Measurements from ENCODE around the gene RIN1.

RIN1 gene

DNA sequence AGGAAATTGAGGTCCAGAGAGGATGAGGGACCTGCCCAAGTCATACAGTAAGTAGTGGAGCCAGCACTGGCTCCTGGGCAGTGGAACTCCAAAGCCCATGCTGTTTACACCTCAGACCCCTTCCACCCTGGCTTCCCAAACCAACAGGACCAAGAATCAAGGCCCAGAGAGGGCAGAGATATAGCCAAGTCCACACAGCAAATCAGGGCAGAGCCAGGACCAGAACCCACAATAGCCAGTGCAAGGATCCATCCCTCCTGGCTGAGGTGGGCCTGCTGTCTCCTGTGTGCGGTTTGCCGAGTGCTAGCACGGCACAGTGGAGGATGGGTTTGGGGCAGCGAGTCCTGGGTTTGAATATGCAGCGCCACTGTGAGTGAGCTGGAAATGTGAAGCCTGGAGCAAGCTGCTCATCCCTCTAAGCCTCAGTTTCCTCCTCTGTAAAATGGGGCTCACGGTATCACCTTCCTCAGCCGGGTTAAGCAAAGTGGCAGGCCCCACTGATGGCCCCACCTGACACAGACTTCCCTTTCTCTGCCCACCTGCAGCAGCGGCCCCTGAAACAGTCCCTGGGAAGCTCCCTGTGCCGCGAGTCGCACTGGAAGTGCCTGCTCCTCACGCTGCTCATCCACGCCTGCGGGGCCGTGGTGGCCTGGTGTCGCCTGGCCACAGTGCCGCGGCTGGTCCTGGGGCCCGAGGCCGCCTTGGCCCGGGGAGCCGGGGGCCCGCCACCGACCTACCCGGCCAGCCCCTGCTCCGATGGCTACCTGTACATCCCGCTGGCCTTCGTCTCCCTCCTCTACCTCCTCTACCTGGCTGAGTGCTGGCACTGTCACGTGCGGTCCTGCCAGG lies 42.2 kb downstream of the RIN1 start:
- DNase-seq = no peak

DNA sequence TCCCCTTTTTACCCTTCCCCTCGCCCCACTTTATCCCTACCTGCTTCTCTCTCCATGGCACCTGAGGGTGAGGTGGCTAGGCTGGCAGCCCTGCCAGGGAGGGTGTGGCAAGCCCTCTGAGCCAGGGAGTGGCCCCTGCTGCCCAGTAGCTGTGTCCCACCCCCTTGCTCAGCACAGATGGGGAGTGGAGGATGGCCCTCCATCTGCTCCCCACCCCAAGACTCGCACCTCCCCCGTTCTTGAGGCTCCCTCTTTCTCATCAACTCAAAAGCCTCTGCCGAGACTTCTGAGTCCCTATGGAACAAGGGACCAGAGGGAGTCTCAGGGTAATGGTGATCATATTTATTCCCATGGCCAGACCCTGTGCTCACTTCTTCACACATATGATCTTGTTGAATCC lies 42.9 kb downstream of the RIN1 start:
- DNase-seq = no peak

DNA sequence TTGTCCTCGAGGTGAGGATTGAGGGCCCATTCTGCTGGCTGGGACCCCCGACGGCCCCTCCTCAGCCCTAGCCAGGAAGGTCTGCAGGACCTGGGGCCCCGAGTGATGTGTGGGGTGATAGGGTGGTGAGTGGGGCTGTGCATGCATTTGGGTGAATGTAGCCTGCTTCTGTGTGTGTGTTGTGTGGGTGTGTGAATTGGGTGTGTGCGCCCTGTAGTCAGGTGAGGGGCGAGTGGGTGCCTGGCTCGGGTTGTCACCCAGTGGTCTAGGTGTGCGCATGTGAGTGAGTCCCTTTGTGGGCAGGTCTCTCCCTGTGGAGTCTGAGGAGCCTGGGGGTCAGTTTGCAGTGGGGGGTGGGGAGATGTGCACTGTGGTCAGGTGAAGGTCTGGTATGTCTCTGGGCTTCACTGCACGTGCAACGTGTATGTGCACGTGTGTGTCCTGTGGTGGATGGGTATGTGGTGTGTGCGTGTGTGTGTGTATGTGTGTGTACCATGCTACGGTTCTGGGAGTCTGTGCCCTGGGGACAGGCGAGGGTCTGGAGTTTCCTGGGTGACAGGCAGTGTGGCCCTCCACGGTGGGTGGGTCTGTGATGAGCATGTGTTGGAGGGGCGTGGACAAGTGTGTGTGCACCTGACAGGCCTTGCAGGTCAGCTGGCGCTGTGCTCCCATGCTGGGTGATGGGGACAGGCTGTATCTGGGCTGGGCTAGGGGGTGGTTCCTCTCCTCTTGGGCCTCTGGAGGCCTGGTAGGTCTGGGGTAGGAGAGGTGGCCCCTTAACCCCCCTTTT lies 43.5 kb downstream of the RIN1 start:
- DNase-seq = no peak

DNA sequence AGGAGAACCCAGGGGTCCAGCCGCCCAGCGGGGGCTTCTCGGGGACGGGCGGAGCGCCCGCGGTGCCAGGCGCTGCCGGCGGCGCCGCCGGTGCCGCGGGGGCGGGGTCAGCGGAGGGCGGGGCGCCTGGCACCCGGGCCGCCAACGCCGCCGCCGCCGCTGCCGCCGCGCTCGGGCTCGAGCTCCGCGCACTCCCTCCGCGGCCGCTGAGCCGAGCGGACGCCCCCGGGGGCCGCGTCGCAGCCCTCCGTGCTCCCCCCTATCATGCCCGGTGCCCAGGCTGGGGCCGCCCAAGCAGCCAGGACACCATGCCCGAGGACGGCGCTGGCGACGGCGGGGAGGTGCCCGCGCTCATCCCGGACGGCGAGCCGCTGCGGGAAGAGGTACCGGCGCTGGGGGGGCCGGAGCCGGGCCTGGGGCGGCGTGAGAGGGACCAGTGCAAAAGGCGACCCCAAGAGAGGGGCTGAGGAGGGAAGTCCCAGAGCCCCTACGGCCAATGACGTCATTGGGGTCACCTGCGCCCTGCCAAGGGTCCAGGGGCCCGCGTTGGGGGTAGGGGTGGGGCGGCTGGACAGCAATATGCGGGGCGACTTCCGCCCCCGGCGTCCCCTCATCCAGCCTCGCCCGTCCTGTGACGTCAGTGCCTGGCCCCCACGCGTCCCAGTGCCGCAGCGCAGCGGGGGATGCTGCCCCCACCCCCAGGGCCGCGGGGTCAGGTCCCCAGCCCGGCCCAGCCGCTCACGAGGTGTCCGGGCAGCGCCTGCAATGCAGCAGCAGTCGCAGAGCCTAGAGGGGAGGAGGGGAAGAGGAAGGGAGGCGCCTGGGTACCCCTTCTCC lies 44.3 kb downstream of the RIN1 start, which contains the start of gene TMEM151A:
Gene TMEM151A, plus strand, starts transcription at position 189 of the 837 bp plus-strand sequence. Its CDS starts 120 bp downstream, at position 309.
- DNase-seq = peak; percentile 56

DNA sequence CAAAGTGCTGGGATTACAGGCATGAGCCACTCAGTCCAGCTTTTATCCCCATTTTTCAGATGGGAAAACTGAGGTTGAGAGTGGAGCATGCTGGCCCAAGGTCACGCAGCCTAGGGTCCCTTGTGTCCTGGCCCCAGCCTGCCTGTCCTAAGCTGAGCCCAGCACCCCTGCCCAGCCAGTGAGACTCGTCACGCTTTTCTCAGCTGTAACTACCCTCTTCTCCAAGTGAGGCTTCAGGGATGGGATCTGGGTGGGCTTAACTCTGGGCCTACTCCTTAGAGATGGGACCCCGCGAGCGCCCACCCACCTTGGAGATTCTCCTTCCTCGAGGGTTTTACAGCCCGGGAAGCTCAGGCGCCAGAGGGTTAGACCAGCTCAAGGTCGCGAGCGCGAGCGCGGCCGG lies 44.9 kb downstream of the RIN1 start:
- no peak for DNase-seq

DNA sequence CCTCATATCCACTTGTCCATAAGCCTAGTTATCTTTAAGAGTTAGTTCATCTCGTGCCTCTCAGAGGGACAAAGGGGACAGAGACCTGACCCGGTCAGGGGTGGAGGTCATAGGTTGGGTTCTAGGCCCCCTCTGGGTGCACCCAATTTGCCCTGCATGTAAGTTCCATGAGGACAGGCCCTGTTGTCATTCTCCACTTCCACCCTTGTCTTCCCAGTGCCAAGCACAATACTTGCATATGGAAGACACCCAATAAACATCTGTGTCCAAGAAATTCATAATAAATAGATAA lies 46.0 kb downstream of the RIN1 start:
- DNase-seq = no peak

DNA sequence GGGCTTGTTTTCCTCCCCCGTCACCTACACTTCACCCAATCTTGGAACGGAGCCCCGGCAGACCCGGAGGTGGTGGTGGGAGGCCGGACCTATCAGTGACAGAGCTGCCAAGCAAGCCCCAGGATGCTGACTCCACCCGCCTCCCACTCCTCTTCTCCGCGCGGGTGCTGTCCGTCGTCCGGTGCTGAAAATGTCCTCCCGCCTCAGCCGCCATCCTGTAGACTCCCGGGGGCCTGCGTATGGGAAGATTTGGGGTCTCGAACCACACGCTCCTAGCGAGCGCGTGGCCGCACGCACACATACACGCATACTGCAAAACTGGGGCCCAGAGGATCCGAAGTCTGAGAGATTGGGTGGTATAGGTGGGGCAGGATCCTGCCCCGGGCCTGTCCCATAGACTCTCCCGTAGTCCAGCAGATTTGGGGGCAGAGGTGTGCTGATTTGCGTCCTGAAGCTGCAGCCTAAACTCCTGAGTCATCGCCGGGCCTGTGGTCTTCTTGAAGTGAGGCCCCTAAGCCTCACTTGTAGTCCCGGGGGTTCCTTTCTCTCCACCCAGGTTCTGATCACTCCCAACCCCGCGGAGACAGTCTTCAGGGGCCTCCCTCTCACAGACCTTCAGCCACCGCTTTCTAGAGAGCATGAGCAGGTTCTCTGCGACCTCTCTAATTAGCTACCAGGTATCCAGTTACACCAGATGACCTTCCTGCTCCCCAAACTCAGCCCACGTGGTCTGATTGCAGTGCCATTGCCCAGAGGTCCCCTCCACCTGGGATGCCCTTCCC lies 46.5 kb downstream of the RIN1 start:
- DNase-seq = peak; percentile 89

DNA sequence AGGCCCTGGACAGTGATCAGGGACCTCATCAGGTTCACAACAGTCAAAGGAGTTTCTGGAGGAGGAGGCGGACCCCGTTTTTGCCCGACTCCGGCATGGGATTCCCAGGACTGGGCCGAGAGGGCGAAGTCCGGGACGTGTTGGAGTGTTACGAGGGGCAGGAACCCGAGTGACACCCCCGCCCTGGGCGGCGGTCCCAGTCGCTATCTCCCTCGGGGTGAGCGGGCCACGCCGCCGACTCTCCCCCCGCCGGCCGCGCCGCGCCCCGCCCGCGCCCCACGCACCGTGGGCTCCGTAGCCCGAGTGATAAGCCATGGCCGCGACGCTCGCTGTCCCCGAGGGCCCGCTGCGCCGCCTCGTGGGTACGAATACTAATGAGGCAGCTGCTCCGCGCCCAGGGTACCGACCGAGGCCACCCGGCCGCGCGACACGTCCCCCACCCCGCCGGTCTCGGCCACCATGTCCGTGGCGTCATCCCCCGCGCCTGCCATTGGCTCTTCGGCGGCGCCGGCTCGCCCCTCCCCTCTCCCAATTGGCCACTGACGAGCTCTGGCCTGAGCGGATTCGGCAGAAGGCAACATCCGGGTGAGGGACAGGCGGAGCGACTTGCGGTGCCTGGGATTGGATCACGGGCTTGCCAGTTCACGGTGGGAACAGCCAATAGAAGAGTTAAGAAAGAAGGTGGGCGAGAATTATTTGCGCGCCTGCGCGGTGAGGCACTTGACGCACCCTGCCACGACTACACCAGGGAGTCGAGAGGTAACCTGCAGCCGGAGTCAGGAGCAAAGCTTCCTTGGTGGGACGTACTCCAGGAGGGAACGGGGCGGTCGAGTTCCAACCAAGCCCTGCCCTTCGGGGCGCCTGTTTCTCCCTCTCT lies 47.3 kb downstream of the RIN1 start, which contains the start of gene YIF1A:
Gene YIF1A, minus strand, starts transcription at position 473 of the 877 bp plus-strand sequence. Its CDS starts 158 bp downstream, at position 315.
- peak; percentile 100 for DNase-seq

DNA sequence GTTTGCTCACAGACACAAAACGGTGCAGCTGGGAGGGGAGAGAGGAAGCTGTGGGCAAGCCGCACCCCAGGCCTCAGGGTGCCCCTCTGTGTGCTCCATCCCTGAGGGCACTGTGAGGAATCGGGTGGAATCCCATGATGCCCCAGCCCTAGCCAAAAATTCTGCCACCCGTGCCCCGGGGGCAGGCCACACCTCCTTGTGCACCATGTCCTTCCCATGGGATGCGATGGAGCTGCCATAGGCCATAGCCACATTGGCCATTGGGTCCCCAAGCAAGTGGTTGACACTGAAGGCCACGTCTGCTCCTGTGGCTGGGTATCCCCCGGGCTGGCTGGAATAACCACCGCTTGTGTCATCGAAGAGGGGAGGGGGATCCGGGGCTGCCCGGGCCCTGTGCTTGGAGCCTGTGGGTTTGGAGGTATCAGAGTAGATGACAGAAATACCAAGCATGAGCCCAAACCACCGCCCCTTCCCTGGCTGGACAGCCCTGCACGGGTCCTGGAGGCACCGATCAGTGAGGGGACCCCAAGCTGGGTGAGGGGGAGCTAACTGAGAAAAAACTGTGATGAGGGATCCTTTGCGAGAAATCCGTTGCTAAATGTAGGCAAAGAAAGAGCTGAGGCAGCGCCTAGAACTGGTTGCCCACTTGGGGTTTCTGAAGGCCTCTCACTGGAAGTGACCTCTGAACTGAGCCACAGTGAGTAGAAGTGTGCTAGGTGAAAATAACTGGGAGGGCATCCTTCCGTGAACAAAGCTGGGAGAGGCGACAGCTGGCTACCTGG lies 48.2 kb downstream of the RIN1 start:
- DNase-seq = peak; percentile 41

DNA sequence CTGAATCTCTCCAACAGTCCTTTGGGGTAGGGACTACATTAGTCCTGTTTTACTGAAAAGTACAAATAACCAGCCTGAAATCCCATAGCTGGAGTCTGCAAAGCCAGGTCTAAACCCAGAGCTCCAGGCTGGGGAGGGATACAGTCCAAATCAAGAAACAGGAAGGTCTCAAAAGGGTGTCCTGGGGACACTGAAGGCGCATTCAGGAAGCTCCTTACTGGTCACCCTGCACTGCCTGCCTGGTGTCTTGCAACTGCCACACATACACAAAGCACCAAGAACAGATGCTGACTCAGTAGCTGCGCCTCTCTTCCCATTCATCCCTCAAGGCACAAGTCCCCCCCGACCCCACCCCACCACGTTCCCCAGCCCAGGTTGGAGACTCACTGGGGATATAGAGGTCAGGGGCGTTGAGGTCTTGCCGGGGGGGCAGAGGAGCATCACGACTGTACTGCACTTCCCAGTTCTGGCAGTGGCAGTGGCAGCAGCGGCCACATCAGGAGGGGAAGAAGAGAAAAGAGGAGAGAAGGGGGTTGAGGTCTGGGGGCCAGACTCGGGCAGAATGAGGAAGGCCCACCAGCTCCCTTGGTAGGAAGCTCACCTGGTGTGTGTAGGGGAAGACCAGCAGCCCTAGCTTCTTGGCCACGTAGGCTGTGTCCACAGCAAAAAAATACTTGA lies 48.9 kb downstream of the RIN1 start:
- DNase-seq = no peak

DNA sequence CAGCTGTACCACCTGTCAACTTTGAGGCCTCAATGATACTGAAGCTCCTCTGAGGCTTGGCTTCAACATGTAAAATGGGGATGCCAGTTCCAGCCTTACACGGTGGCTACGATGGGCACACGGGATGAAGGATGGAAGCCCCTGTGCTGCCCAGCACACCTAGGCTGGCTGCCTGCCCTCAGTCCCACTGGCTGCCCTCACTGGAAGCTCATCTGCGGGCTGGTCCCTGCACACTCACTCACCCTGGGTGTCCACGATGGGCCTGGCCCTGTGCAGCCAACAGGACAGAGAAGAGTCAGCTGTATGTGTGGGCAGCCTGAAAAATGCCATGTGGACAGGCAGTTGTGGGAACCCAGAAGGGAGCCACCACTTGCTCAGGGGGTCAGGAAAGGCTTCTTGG lies 49.5 kb downstream of the RIN1 start:
- DNase-seq = no peak

DNA sequence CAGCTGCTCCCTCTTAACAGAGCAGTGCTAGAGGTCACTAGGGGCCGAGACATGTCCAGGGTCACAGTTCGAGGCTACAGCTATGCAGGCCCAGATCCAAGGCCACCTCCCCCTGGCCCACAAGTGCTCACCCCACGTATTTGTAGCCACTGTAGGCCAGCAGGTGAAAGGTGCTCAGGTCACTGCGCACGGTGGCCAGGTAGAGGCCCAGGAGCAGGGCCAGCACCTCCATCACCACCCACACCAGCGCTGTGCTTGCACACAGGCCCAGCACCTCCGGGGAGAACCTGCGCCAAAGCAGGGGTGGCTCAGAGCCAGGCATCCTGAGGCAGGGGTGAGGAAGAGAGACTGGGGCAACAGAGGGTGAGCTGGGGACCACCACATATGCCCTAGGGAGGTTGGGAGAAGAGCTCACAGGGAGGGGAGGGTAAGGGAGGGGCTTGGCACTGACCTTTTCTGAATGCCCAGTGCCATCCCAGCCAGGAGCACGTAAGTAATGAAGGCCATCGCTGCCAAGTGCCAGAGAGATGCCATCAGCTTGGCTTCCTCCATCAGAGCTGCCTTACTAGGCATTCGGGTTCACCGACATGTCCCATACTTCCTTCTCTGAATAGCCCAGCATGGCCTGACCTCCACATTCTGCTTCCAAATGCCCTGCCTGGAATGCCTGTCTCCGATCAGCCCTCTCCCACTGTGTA lies 50.8 kb downstream of the RIN1 start:
- DNase-seq = no peak

DNA sequence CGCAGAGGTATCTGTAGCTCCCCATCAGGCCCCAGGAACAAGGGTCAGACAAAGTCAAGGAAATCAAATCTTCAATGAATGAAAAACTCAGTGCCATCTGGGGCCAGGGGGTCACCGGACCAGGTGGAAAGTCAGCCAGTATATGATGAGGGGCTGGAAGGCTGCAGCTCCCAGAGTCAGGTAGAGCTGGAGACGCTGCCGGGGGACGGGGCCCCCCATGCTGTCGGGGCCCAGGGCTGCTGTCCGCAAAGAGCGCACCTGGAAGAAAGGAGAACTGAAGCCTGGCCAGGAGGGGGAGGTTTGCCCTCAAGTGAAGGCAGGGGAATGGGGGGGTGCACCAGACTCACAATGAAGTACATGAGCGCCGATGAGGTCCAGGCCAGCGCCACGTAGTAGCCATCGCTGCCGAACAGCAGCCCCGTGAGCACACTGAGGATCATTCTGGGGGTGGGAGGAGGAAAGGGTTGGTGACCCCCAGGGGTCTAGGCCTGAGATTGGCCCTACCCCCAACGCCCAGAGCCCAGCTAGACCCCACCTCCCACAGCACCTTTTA lies 51.6 kb downstream of the RIN1 start:
- DNase-seq = no peak

DNA sequence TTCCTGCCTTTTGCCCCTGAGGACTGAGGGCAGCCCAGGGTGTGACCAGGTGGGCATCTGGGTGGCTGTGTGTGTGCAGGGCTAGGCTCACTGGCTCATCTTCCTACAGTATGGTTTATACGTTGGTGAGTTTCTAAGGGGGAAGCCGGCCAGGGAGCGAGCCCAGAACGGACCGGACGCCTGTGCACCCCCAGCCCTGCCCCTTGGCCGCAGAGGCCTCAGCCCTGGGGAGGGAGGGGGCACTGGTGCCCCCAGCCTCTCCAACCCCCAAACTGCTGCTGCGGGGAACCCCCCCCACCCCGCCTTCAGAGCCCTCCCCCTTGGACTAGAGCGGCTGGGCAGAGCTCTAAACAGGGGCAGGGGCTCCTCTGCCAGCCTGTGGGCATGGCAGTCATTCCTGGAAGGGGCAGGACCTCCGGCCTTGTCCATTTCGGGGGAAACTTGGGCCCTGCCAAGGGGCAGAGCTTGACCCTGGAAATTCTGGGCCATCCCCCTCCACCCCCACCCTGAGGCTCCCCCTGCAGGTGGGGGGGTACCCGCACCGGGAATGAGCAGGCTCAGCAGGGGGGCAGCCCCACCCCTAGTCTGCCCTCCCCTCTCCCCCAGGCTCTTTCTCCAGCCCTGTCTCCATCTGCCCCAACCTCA lies 52.7 kb downstream of the RIN1 start:
- DNase-seq = no peak

DNA sequence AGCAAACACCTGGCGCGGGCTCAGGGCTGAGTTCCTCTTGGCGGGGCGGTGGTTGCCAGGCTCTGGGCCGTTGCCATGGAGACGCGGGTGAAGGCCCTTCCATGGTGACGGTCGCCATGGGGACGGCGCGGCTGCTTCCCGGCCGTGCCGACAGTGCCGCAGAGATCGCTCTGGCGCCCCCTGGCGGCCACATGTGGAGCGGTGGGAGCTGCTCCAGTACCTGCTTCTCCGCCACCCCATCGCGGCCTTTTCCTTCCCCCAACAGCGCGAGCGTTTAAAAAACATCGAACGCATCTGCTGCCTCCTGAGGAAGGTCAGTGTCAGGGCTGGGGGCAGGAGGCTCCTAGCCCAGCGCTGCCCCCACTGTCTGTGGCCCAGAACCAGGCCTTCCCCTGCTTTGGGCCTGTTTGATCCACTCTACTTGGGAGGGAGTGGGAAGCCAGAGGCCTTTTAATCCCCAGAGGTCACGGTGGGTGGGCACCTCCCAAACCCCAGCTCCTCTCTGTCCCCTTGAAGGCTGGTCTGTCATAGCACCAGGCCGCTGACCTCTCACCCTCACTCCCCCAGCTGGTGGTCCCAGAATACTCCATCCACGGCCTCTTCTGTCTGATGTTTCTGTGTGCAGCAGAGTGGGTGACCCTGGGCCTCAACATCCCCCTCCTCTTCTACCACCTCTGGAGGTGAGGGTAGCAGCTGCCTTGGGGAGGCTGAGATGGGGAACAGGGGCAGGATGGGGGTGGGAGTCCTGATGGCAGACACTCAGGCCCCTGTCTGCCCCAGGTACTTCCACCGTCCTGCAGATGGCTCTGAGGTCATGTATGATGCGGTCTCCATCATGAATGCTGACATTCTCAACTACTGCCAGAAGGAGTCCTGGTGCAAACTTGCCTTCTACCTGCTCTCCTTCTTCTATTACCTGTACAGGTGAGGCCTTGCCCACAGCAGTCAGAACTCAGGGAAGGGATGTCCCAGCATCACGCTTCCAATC lies 53.5 kb downstream of the RIN1 start:
- DNase-seq = peak; percentile 100

All from RPMI8226 (cell line).